ENCODE measurements around the gene NADK. TPM values are rescaled to one million over a fixed set of nuclear protein-coding genes. Genes with fewer than 3 reads are reported as not detected.
"Not testable (repeated sequence)": the region's sequence is repeated elsewhere in the genome, so short reads cannot be mapped to it uniquely, and the experiment has no call there.

NADK gene
- total RNA-seq, 1 donor, result 45.6 TPM

GRCh38 chr1:1738799-1739337 lies 39.4 kb downstream of the NADK start:
- not testable (repeated sequence) for H3K4me3 ChIP-seq (ENCODE audit: low read depth, low read length); DNase-seq (ENCODE audit: low read depth)

DNA sequence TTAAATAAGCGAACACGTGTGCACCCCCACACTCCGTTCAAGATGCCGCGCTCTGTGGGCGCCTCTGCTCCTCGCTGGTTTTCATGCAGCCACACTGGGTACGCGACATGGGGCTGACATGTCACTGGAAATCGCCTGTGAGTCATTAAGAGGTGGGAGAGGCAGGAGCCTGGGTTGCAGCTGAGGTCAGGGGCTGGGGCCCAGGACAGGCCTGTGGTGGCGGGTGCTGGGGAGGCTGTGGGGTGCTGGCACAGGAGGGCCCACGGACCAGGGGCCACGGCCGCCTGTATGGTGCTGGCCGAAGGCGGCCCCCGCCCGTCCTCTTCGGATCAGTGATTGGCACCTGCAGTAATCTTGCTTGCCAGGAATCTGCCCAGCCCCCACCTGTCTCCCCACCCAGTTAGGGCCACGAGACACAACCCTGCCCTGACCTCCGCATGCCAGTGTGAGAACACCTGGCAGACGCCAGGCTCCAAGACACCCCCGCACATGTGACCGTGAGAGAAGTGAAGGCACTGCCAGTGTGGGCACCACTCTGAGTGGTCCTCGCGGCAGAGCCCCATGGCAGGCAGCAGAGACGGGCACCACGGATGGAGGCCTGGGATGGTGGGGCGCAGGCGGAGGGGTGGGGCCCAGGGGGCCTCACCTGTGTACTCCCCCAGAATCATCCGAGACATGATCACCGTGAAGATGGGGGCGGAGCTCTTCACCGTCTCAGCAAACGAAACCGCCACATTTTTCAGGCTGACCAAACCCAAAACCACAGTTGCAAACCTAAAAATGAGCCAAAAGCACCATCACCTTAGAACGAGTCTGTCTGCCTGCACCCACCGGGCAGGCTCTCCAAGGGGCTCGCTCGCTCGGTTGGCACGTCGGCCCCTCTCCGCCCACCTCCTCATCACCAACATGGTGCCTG lies 40.3 kb downstream of the NADK start:
- H3K4me3 ChIP-seq (ENCODE audit: low read depth, low read length); DNase-seq (ENCODE audit: low read depth): not testable (repeated sequence)

DNA sequence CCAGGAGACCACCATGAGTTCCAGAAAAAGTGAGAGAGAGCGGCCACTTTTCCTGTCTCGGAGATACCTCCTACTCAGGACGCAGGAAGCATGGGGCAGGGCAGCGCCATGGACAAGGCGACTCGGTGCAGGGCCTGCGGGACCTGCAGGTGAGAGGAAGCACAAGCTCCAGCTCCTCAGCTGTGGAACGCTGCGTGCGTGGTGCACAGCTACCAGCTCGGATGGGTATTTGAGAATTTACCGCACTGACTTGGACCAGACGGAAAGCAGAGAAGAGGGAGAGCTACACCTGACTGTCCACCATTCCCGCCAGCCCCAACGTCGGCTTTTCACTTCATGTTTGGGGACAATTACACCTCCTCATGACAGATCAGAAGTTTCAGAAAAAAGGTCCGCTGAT lies 45.9 kb downstream of the NADK start:
- H3K4me3 ChIP-seq (ENCODE audit: low read depth, low read length), result no peak overlapping the region
- TF ChIP-seq CTCF (IDR thresholded peaks at IDR 0.05; ENCODE audit: insufficient read depth, low read length), result no peak
- DNase-seq (ENCODE audit: low read depth), result no peak

DNA sequence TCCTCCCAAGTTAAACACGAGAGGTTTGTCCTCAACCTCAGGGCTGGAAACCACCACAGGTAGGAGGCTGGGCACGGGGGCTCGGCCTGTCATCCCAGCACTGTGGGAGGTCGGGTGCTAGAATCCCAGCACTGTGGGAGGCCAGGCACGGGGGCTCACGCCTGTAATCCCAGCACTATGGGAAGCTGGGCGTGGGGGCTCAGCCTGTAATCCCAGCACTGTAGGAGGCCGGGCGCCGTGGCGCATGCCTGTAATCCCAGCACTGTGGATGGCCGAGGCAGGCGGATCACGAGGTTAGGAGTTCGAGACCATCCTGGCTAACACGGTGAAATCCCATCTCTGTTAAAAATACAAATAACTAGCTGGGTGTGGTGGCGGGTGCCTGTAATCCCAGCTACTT lies 47.4 kb downstream of the NADK start:
- TF ChIP-seq CTCF (IDR thresholded peaks at IDR 0.05; ENCODE audit: insufficient read depth, low read length), result no peak

GRCh38 chr1:1730230-1730629 lies 48.0 kb downstream of the NADK start:
- DNase-seq (ENCODE audit: low read depth); H3K4me3 ChIP-seq (ENCODE audit: low read depth, low read length): not testable (repeated sequence)

More for the DNA sequence above, 47.4 kb downstream of the NADK start:
- DNase-seq (ENCODE audit: low read depth), result no peak
- no peak overlapping the region for H3K4me3 ChIP-seq (ENCODE audit: low read depth, low read length)

- not testable (repeated sequence) for DNase-seq (ENCODE audit: low read depth); H3K4me3 ChIP-seq (ENCODE audit: low read depth, low read length)
These were observed 49.0 kb downstream of the NADK start for GRCh38 chr1:1729116-1729816.

DNA sequence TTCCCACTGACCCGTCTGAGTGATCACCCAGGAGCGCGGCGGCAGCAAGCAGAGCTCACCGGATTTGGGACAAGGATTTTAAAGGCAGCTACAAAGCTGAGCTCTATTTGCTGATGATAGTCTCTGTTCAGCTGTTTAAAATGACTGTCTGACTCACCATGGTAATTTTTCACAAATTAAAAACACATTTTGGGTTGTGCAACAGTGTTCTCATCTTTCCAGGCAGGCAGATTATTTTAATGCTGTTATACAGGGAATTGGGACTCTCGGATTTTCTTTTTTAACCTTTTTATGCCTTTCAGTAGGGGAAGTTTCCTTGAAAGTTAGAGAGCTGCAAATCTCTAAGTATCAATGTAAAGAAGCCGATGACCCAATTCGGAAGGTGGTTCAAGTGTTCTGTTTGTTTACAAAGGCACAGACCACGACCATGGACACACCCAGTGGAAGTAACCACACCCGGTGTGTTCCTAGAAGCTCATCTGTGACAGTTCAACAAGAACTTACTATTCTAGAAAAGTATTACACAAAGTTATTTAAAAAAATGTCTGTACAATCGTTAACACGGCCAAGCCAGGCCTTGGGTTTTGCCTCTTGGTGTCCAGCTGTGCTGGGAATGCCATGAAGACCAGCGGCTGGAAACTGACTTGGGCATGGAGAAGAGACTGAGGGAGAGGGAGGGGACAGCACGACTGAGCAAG lies 49.8 kb downstream of the NADK start:
- not testable (repeated sequence) for H3K4me3 ChIP-seq (ENCODE audit: low read depth, low read length)
- DNase-seq (ENCODE audit: low read depth), result peak; percentile 84

DNA sequence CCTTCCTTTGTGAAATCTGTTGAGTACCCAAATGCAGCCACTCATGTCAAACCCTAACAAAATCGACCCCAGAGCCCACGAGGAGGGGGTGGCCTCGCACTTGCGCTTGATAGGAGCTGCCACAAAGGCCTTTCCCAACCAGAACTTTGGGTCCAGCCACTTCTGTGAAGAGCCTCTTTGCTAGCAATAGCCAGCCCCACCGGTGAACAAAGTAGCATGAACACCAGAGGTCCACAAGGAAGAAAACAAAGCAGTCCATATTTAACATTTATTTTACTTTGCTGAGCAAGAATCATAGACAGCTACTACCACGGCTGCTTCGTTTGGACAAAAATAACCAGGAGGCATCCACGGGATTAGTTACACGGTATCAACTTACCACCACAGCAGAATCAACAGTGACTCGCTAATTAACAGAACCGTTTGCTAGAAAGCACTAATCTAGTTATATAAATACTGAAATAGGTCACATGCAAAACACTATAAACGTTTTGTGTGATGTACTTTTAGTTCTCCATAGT lies 51.1 kb downstream of the NADK start:
- H3K4me3 ChIP-seq (ENCODE audit: low read depth, low read length); DNase-seq (ENCODE audit: low read depth): not testable (repeated sequence)

GRCh38 chr1:1726088-1726487 lies 52.2 kb downstream of the NADK start:
- H3K4me3 ChIP-seq (ENCODE audit: low read depth, low read length); DNase-seq (ENCODE audit: low read depth): not testable (repeated sequence)

GRCh38 chr1:1724035-1724864 lies 54.0 kb downstream of the NADK start, which contains the start of gene CDK11A:
Gene CDK11A (minus strand): TSS chr1:1724357. CDS start chr1:1722818, 1,539 bp downstream.
- peak; percentile 100 for DNase-seq (ENCODE audit: low read depth)

More at GRCh38 chr1:1724035-1724864, 54.0 kb downstream of the NADK start, which contains the start of gene CDK11A:
- peak within 1 kb of the TSS; percentile 69 for H3K4me3 ChIP-seq (ENCODE audit: low read depth, low read length)

Measured in fibroblast of the aortic adventitia (primary cell).